GM23248 (cell line): Measurements from ENCODE around the gene KCNG4. TPM values are rescaled to one million over a fixed set of nuclear protein-coding genes. Genes with fewer than 3 reads are reported as not detected.
A peak's percentile ranks its signal among the peaks of the same experiment; 100 is the strongest.

Experiments used
- DNase-seq: peaks from one replicate; pipeline ENCODE4 v3.0.0-alpha.2; 2015
- H2AFZ ChIP-seq: fragments of 200-600 bp; sonication (generic); 2 replicates; pipeline ENCODE4 v1.6.1; 2016; ENCODE audit warnings: antibody characterized with exemption
- H3F3A ChIP-seq: fragments of 200-600 bp; sonication (generic); 2 replicates; pipeline ENCODE4 v1.6.1; 2016; ENCODE audit warnings: mild to moderate bottlenecking, antibody characterized with exemption, mixed run types; ENCODE audit not compliant: insufficient read depth
- H3K27ac ChIP-seq: fragments of 200-600 bp; sonication (generic); 2 replicates; pipeline ENCODE4 v1.5.1; 2016; ENCODE audit warnings: mild to moderate bottlenecking
- H3K27me3 ChIP-seq: fragments of 200-600 bp; sonication (generic); replicated peaks from 2 replicates; pipeline ENCODE4 v1.6.1; 2016; ENCODE audit warnings: mild to moderate bottlenecking; ENCODE audit not compliant: insufficient read depth
- H3K36me3 ChIP-seq: fragments of 200-600 bp; sonication (generic); 2 replicates; pipeline ENCODE4 v1.6.1; 2016; ENCODE audit warnings: low read depth, mild to moderate bottlenecking
- H3K4me1 ChIP-seq: fragments of 200-600 bp; sonication (generic); 2 replicates; pipeline ENCODE4 v1.6.1; 2016; ENCODE audit warnings: mild to moderate bottlenecking; ENCODE audit not compliant: insufficient read depth
- H3K4me2 ChIP-seq: fragments of 200-600 bp; sonication (generic); one replicate; pipeline ENCODE4 v1.6.1; 2016; ENCODE audit warnings: mild to moderate bottlenecking; ENCODE audit not compliant: unreplicated experiment
- H3K4me3 ChIP-seq: fragments of 200-600 bp; sonication (generic); 2 replicates; pipeline ENCODE4 v1.5.1; 2016; ENCODE audit warnings: mild to moderate bottlenecking
- H3K79me2 ChIP-seq: fragments of 200-600 bp; sonication (generic); 2 replicates; pipeline ENCODE4 v1.6.1; 2016; ENCODE audit warnings: mild to moderate bottlenecking; ENCODE audit not compliant: insufficient read depth
- H3K9ac ChIP-seq: fragments of 200-600 bp; sonication (generic); 2 replicates; pipeline ENCODE4 v1.6.1; 2016; ENCODE audit warnings: mild to moderate bottlenecking
- H3K9me2 ChIP-seq: fragments of 200-600 bp; sonication (generic); 2 replicates; pipeline ENCODE4 v1.6.1; 2016; ENCODE audit warnings: mixed run types, mild to moderate bottlenecking, moderate library complexity; ENCODE audit not compliant: insufficient read depth
- H3K9me3 ChIP-seq: fragments of 200-600 bp; sonication (generic); one replicate; pipeline ENCODE4 v1.6.1; 2017; ENCODE audit warnings: low read depth
- H4K20me1 ChIP-seq: fragments of 200-600 bp; sonication (generic); 2 replicates; pipeline ENCODE4 v1.6.0; 2016; ENCODE audit not compliant: insufficient read depth
- EZH2 ChIP-seq: fragments of 200-600 bp; sonication (generic); IDR thresholded peaks from 2 replicates; pipeline ENCODE4 v1.6.1; 2018; ENCODE audit warnings: antibody characterized with exemption, mild to moderate bottlenecking; ENCODE audit not compliant: insufficient read depth, poor library complexity, severe bottlenecking
- EZH2phosphoT487 ChIP-seq: fragments of 200-600 bp; sonication (generic); IDR thresholded peaks from 2 replicates; pipeline ENCODE4 v1.6.1; 2018; ENCODE audit warnings: antibody characterized with exemption, moderate library complexity, mild to moderate bottlenecking, low read depth; ENCODE audit not compliant: insufficient read depth
- WGBS, 2 experiments: methylation state at CpG; one replicate each; pipeline ENCODE4 v1.1.6; 2015 to 2017; ENCODE audit warnings: low lambda C conversion rate in 2 of 2, low coverage in 1 of 2; ENCODE audit errors: missing lambda C conversion rate in 2 of 2; 5-methylcytosine and 5-hydroxymethylcytosine counted together
- in situ Hi-C: fragments of 300-500 bp; cut with MboI; formaldehyde crosslinking; loops from 2 replicates; pipeline ENCODE4 v1.15.0; 2020
- polyA plus RNA-seq: library from polyadenylated mRNA; unstranded; fragments of >200 nt; fragmentation: Nextera tagmentation; extraction: Ambion mirVana; gene quantifications from 2 replicates; pipeline ENCODE4 v1.2.1, GENCODE V29; 2016
- total RNA-seq: library from RNA; depleted of rRNA; stranded (reverse); fragments of >200 nt; shearing (Covaris generic); gene quantifications from 2 replicates; pipeline ENCODE4 v1.2.3, GENCODE V29; 2014

Gene KCNG4
- total and polyA plus RNA-seq, 2 experiments from 2014 or later, result not detected

- Histone ChIP-seq H3F3A (no peaks in the 10 kb centered on the region), H3K9me3 (no peaks in the 10 kb centered on the region), H3K27me3 (peaks cover 6% of the 10 kb centered on the region; the same call in 1 of the 2 replicates), H3K4me1 (peaks cover 11% of the 10 kb centered on the region), H3K9me2 (no peaks in the 10 kb centered on the region), H3K4me2 (no peak overlapping the region), H3K79me2 (no peaks in the 10 kb centered on the region), H3K36me3 (no peaks in the 10 kb centered on the region), H3K27ac (no peak overlapping the region), H4K20me1 (no peaks in the 10 kb centered on the region), H3K9ac (no peak overlapping the region), H3K4me3 (no peak overlapping the region), H2AFZ (no peak overlapping the region)
- in situ Hi-C loops, result no loop called here
- WGBS, 2 experiments, result 87 to 89% methylated on average over 9 of the region's 9 CpGs
- no peak for DNase-seq
- no peak for TF ChIP-seq EZH2phosphoT487
Observed at GRCh38 chr16:84233748-84234147, 6.1 kb downstream of the KCNG4 start.

- Histone ChIP-seq H3K27ac (no peak overlapping the region), H3K9me3 (no peaks in the 10 kb centered on the region), H3K4me3 (no peak overlapping the region), H3K9me2 (no peaks in the 10 kb centered on the region), H3K79me2 (no peaks in the 10 kb centered on the region), H3K4me2 (no peak overlapping the region), H4K20me1 (no peaks in the 10 kb centered on the region), H3K4me1 (peaks cover 17% of the 10 kb centered on the region), H2AFZ (no peak overlapping the region), H3K9ac (no peak overlapping the region), H3K36me3 (no peaks in the 10 kb centered on the region), H3F3A (no peaks in the 10 kb centered on the region), H3K27me3 (peaks cover 4% of the 10 kb centered on the region; the same call in 1 of the 2 replicates)
- TF ChIP-seq EZH2phosphoT487 (no peak), EZH2 (no peak)
- in situ Hi-C loops, result no loop called here
- WGBS, 2 experiments, result 87 to 88% methylated on average over 5 of the region's 5 CpGs
- no peak for DNase-seq
Observed at GRCh38 chr16:84232969-84233368, 6.8 kb downstream of the KCNG4 start.

GRCh38 chr16:84232060-84232459, 7.8 kb downstream of the KCNG4 start:
- no peak overlapping the region for H3K27ac ChIP-seq
- WGBS, 2 experiments, result 88 to 89% methylated on average over 5 of the region's 5 CpGs
- no peaks in the 10 kb centered on the region for H3K36me3 ChIP-seq
- no peak for DNase-seq
- H3F3A ChIP-seq, result no peaks in the 10 kb centered on the region
- H3K4me1 ChIP-seq, result peaks cover 22% of the 10 kb centered on the region
- H3K4me3 ChIP-seq, result no peak overlapping the region
- no peak overlapping the region for H2AFZ ChIP-seq
- no peaks in the 10 kb centered on the region for H3K9me2 ChIP-seq
- no peaks in the 10 kb centered on the region for H3K9me3 ChIP-seq
- H3K79me2 ChIP-seq, result no peaks in the 10 kb centered on the region
- in situ Hi-C loops, result no loop called here
- H4K20me1 ChIP-seq, result no peaks in the 10 kb centered on the region
- TF ChIP-seq EZH2phosphoT487, result no peak
- TF ChIP-seq EZH2, result no peak
- H3K4me2 ChIP-seq, result no peak overlapping the region
- no peak overlapping the region for H3K9ac ChIP-seq
- H3K27me3 ChIP-seq, result no peaks in the 10 kb centered on the region; the same call in 1 of the 2 replicates

GRCh38 chr16:84229471-84229870, 10.3 kb downstream of the KCNG4 start:
- Histone ChIP-seq H3K27ac (no peak overlapping the region), H3F3A (no peaks in the 10 kb centered on the region), H3K9me2 (no peaks in the 10 kb centered on the region)

GRCh38 chr16:84228256-84228838, 11.5 kb downstream of the KCNG4 start:
- H4K20me1 ChIP-seq, result no peaks in the 10 kb centered on the region
- H3F3A ChIP-seq, result no peaks in the 10 kb centered on the region
- H3K4me1 ChIP-seq, result peaks cover 22% of the 10 kb centered on the region
- H3K9me2 ChIP-seq, result no peaks in the 10 kb centered on the region
- peak overlapping the region; percentile 28; the same call in 1 of the 2 replicates for H3K4me3 ChIP-seq
- TF ChIP-seq EZH2phosphoT487 (no peak), EZH2 (no peak)
- 6 to 7% methylated on average over 12 to 18 of the region's 18 CpGs for whole genome bisulfite sequencing, 2 experiments
- H2AFZ ChIP-seq, result peak overlapping the region; percentile 56
- peak overlapping the region; percentile 48 for H3K9ac ChIP-seq
- no peaks in the 10 kb centered on the region for H3K36me3 ChIP-seq
- no peaks in the 10 kb centered on the region for H3K27me3 ChIP-seq
- no peaks in the 10 kb centered on the region for H3K79me2 ChIP-seq
- H3K9me3 ChIP-seq, result no peaks in the 10 kb centered on the region
- DNase-seq, result peak; percentile 98
- peak overlapping the region; percentile 45 for H3K27ac ChIP-seq
- H3K4me2 ChIP-seq, result peak overlapping the region; percentile 59
- in situ Hi-C loops, result no loop called here

More at GRCh38 chr16:84229471-84229870, 10.3 kb downstream of the KCNG4 start:
- 89 to 90% methylated on average over 10 to 11 of the region's 11 CpGs for WGBS, 2 experiments
- Histone ChIP-seq H2AFZ (no peak overlapping the region), H4K20me1 (no peaks in the 10 kb centered on the region), H3K36me3 (no peaks in the 10 kb centered on the region), H3K79me2 (no peaks in the 10 kb centered on the region), H3K4me3 (no peak overlapping the region), H3K4me1 (peaks cover 22% of the 10 kb centered on the region), H3K27me3 (no peaks in the 10 kb centered on the region), H3K9me3 (no peaks in the 10 kb centered on the region), H3K9ac (no peak overlapping the region), H3K4me2 (no peak overlapping the region)
- TF ChIP-seq EZH2phosphoT487 (no peak), EZH2 (no peak)
- in situ Hi-C loops, result no loop called here
- no peak for DNase-seq
